Measurements from ENCODE around the gene NCKAP1. TPM values are rescaled to one million over a fixed set of nuclear protein-coding genes. Genes with fewer than 3 reads are reported as not detected.
"Not testable (repeated sequence)": the region's sequence is repeated elsewhere in the genome, so short reads cannot be mapped to it uniquely, and the experiment has no call there.

NCKAP1 gene
- total RNA-seq, 1 donor from 2014 or later: 3.7 TPM

DNA sequence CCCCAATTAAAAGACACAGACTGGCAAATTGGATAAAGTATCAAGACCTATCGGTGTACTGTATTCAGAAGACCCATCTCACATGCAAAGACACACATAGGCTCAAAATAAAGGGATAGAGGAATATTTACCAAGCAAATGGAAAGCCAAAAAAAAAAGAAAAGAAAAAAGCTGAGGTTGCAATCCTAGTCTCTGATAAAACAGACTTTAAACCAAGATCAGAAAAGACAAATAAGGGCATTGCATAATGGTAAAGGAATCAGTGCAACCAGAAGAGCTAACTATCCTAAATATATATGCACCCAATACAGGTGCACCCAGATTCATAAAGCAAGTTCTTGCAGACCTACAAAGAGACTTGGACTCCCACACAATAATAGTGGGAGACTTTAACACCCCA lies 161.6 kb downstream of the NCKAP1 start:
- intact Hi-C loops (cut with micrococcal nuclease): not testable (repeated sequence)

DNA sequence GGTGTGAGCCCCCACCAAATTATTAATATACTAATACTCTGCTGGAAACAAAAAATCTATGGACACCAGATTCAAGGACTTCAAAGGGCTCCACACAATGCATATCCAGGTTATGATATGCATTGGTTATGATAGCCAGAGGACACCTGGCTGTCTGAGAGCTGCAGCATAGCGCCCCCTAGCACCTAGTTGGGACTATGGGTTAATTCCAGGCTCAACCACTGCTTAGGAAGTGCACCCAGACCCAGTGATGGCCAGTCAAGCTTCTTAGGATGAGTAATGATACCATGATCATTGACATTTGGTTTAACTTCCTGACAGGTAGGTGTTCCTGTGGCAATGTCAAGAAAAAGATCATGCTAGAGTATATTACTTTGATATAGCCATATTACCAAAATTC lies 168.0 kb downstream of the NCKAP1 start:
- intact Hi-C loops (cut with micrococcal nuclease): no loop called here

DNA sequence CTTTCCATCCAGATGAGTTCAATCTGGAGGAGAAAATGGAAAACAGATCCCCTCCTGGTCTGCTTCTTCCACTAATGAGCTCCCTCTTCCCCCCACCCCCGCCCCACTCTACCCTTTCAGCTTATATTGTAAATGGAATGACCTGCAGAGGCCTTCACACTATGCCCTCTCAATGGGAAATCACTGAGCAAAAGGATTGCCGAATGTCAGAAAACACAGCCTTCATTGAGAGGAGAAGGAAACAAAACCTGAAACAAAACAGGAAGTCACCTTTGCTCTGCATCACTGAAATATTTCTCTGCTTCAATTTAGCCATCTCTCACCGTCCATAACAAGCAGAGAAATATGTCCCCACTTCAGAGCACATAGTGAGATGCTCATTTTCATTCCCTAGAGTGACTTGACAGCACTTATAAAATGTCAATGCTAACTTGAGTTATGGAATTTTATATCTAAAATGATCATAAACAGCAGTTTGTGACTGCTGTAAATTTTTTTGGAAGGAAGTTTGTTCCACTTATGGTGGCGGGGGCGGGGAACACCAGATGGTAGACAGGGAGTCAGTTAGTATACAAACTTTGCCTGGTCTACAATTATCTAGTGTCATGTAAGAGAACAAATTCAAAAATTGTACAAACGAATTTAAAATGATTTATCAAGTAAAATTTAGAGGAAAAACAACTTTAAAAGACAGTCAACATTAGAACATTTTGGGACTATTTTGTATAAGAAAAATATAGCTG lies 170.0 kb downstream of the NCKAP1 start:
- intact Hi-C loops (cut with micrococcal nuclease): loop anchor here (5.0 kb wide), 1 partner anchor 201 kb away; no protein-coding TSS in a partner anchor

DNA sequence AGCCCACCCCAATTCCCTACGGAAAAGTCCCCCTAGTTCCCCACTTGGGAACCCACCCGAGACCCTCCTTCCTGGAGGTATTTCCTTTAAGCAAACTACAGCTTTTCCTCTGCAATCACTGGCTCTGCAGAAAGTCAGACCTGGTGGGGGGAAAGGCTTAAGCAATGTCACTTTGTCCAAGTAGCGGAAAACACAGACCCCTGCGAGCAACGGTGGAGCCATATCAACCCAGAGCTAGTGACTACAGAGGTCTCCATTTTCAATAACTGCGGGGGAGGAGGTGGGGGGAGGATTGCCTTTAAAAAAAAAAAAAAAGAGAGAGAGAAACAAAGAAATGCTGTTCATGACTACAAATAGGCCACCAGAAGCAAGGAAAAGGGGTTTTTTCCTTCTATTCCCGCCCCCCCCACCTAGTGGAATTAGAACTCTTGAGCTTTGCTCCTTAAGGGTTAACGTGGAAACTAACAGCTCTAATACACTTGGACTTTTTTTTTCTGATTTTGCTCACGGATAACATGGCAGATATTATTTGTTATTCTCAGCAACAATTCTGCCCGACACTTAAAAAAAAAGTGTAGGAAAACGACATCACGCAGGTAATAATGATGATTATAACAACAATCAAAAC lies 170.7 kb downstream of the NCKAP1 start:
- intact Hi-C loops (cut with micrococcal nuclease): loop anchor here (5.0 kb wide), 1 partner anchor 200 kb away; no protein-coding TSS in a partner anchor

DNA sequence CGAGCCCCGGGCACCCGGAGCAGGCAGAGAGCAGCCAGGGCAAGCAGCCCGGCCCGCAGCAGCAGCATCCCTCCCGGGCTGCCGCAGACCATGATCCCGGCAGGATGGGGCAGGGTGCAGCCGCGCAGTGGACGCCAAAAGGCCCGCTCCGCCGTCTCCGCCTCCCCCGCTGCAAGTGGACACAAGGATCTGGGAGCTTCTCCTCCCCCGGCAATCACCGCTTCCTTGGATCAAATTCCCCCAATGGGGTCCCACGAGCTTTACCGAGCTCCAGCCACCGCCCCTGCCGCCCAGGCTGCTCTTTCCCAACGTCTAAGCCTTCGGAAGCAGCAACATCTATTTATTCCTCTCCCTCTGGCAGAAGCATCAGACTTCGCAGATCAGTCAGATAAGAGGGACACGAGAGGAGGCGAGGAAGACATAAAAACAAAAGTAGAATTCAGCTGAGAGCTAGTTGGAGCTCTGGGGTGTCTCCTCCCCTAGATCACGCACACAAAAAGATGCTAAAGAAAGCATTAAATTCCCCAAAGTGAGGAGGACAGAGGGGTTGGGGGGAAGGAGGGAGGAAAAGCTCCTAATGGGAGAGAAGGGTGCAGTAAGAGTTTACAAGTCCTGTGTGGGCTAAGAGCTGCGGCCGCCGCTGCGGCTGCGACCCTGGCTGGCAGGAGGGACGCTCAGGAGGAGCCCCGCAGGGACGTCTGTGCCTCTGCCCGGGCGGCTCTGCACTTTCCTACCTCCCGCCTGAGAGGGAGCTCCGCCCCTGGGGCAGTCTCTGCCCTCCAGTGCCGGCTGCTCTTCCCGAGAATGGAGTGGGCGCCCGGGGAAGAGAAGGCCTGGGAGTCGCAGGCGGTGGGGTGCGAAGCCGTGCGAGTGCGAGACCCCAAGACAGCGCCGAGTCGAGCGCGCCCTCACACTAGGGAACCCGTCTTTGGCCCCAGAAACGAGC lies 171.5 kb downstream of the NCKAP1 start, which contains the start of gene FRZB:
Gene FRZB, minus strand, starts transcription at position 177 of the 946 bp plus-strand sequence. Its CDS starts 85 bp downstream, at position 92.
- intact Hi-C loops (cut with micrococcal nuclease): loop anchor here (5.0 kb wide), 1 partner anchor 199 kb away; no protein-coding TSS in a partner anchor

DNA sequence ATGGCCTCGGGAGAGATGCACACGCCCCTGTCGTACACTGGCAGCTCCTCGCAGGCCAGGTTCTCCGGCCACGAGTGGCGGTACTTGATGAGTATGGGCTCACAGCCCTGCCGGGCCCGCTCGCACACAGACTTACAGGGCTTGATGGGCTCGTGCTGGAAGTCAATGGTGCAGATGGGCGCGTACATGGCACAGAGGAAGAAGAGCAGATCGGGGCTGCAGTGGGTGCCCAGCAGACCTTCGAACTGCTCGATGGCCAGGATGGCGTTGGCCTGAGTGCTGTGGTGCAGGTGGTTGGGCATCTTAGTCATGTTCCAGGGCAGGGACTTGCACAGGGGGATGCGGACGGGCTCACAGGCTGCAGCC lies 172.2 kb downstream of the NCKAP1 start:
- intact Hi-C loops (cut with micrococcal nuclease): loop anchor here (5.0 kb wide), 1 partner anchor 199 kb away; no protein-coding TSS in a partner anchor

DNA sequence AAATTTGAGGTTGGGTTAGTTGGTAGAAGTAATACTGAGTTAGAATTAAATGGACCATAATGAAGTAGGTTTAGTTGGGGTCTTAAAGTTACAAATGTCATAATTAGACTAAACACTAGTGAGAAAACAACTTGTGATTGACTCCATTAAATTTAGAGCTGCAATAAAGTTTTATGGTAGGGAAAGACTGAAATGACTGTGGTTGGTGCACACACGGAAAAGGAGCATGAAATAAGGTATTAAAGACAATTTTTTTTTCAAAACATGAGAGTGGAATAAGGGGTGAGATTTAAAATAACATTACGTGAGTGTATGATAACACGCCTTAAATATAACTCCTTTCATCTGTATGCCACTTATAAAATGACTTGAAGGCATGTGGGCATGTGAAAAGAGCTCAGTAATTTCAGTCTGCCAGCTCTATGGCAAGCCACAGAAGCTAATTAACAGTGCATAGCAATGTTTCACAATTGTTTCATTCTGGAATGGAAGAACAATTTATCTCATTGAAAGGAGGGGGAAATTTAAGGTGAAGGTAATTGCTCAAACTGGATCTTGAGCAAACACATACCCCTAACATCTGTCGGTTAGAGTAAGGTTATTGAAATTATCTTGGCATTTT lies 173.2 kb downstream of the NCKAP1 start:
- intact Hi-C loops (cut with micrococcal nuclease): loop anchor here (5.0 kb wide), 1 partner anchor 198 kb away; no protein-coding TSS in a partner anchor

DNA sequence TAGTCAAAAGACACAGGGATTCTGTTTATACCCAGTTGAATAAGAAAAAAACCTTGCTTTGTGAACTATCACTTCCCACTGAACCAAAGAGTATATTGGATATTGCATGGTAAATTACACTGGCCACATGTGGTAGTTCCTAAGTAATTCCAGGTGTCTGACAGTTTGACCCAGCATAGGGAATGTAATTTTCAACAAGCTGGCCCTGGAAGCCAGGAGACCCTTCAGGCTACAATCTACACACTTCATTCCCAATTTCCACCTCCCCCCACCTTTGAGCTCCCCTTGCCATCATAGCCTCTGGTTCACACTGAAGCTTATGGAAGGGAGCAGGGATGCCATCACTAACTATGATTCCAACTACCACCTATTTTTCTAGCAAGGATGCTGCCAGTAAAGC lies 174.6 kb downstream of the NCKAP1 start:
- intact Hi-C loops (cut with micrococcal nuclease): no loop called here

DNA sequence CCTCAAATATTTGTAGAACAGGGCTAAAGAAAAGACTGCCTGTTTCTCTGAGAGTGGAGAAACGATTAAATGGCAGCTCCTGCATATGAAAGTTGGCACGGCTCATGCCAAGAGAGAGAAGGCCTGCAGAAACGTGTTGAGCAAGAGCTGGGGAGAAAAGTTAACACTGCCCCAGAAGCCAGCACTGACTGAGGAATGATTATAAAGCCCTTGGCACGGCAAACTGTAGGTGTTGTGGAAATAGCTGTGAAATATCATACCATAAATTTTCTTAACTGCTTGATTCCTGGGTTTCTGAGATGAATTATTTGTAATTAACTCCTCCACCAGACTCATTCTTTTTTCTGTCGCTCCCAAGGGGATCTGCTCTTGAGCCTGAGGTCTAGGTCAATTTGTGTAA lies 176.2 kb downstream of the NCKAP1 start:
- intact Hi-C loops (cut with micrococcal nuclease): no loop called here

DNA sequence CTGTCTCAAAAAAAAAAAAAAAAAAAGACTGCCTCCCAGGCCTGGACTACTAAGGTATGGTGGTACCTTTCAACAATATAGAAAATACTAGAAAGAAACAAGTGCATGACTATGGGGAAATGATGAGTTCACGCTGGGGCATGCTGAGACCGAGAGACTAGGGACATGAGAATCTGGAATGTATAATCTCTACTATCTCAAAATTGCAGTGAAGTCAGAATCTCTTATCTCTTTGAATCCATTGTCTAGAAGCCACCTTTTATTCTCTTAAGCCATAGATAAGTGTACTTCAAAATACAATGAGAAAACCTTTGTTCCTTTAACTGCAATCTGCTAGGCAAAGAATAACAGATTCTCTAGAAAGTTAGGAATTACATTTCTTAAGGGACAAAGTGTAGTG lies 177.4 kb downstream of the NCKAP1 start:
- intact Hi-C loops (cut with micrococcal nuclease): no loop called here

Other genes starting within 250 kb of the NCKAP1 start
- not detected in 2 replicates for gene FRZB, start 171.8 kb downstream of the NCKAP1 start, total RNA-seq
- 0.73 and 0.93 TPM in 2 replicates for gene DUSP19, start 40.3 kb upstream of the NCKAP1 start, total RNA-seq
- gene NUP35, start 86.0 kb upstream of the NCKAP1 start, total RNA-seq: 17.7 and 19.1 TPM in 2 replicates

Measured in T-helper 1 cell treated with Interleukin-12 subunit alpha and Interleukin-12 subunit beta and Interleukin-4 antibody, amounts not matched to agents 30 ng/mL and 1 ng/mL, for 36 hours (primary cell).